ENCODE results near the gene HSPA14. TPM values are rescaled to one million over a fixed set of nuclear protein-coding genes. Genes with fewer than 3 reads are reported as not detected.

HSPA14 gene
- total RNA-seq, 1 donor from 2014 or later = 9.9 TPM

DNA sequence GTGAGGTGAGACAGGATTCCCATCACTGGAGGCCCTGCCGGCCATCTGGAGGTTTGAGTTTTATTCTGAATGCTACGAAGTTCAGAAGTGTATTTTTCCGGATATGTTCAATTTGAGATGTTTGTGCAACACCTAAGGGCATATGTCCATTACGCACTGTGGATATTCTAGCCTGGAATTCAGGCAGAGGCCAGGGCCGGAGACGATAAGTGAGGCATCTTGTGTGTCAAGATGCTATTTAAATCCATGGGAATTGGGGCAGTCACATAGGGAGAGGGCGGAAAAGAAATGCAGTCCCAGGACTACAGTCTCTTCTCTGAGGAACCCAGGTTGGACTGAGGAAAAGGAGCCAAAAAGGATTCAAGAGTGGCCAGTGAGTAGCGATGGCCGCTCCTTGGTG, 38.7 kb downstream of the HSPA14 start:
- Mint-ChIP-seq H3K27me3 (ENCODE audit: unreplicated experiment) (no peaks in the 10 kb centered on the region), H3K4me1 (ENCODE audit: unreplicated experiment) (peaks cover 25% of the 10 kb centered on the region), H3K27ac (ENCODE audit: unreplicated experiment) (peak overlapping the region; percentile 96), H3K36me3 (ENCODE audit: unreplicated experiment) (no peaks in the 10 kb centered on the region), H3K4me3 (ENCODE audit: unreplicated experiment) (peak overlapping the region; percentile 95), H3K9me3 (ENCODE audit: unreplicated experiment) (no peaks in the 10 kb centered on the region)
- TF ChIP-seq, protein P1, sequence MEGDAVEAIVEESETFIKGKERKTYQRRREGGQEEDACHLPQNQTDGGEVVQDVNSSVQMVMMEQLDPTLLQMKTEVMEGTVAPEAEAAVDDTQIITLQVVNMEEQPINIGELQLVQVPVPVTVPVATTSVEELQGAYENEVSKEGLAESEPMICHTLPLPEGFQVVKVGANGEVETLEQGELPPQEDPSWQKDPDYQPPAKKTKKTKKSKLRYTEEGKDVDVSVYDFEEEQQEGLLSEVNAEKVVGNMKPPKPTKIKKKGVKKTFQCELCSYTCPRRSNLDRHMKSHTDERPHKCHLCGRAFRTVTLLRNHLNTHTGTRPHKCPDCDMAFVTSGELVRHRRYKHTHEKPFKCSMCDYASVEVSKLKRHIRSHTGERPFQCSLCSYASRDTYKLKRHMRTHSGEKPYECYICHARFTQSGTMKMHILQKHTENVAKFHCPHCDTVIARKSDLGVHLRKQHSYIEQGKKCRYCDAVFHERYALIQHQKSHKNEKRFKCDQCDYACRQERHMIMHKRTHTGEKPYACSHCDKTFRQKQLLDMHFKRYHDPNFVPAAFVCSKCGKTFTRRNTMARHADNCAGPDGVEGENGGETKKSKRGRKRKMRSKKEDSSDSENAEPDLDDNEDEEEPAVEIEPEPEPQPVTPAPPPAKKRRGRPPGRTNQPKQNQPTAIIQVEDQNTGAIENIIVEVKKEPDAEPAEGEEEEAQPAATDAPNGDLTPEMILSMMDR (IDR thresholded peaks at IDR 0.05) = no peak
- no peak for DNase-seq (ENCODE audit: extremely low spot score, unreplicated experiment)

DNA sequence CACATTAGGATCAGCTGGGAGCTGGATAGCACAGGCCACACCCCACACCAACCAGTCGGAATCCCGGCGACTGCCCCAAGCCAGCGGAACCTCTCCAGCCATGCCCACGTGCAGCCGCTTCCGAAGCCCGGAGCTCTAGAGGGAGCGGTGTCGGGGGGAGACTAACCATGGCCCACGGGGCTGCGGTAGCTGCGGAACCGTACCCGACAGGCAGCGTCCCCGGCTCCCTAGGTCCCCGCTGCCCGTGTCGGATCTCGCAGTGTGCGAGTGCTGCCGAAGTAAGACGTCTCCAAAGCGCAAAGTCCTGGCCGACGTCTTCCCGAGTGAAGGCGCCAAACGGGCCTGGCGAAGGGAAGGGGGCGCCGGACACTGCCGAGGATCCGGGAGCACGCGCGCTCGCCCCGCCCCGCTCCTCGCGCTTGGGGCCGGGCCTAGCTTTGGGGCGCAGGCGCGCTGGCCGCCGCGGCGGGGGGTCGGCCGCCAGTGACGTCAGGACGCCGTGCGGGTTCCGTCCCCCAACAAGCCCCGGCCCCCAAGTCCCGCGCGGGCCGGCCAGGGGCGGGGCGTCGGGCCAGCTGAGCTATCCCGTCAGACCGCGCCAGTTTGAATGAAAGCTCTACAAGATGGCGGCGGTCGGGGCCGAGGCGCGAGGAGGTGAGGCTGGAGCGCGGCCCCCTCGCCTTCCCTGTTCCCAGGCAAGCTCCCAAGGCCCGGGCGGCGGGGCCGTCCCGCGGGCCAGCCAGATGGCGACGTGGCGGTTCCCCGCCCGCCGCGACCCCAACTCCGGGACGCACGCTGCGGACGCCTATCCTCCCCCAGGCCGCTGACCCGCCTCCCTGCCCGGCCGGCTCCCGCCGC, 40.4 kb downstream of the HSPA14 start, which contains the start of gene SUV39H2:
Gene SUV39H2 (plus strand): TSS at position 601 of the 858 bp plus-strand sequence. CDS start 23 bp downstream, at position 624.
- H3K4me3 Mint-ChIP-seq (ENCODE audit: unreplicated experiment) = peak within 1 kb of the TSS; percentile 95
- no peaks in the 10 kb centered on the region for H3K9me3 Mint-ChIP-seq (ENCODE audit: unreplicated experiment)
- peak within 1 kb of the TSS; percentile 96 for H3K27ac Mint-ChIP-seq (ENCODE audit: unreplicated experiment)
- no peaks in the 10 kb centered on the region for H3K36me3 Mint-ChIP-seq (ENCODE audit: unreplicated experiment)
- DNase-seq (ENCODE audit: extremely low spot score, unreplicated experiment) = peak; percentile 99
- H3K4me1 Mint-ChIP-seq (ENCODE audit: unreplicated experiment) = peaks cover 25% of the 10 kb centered on the region
- no peaks in the 10 kb centered on the region for H3K27me3 Mint-ChIP-seq (ENCODE audit: unreplicated experiment)
- TF ChIP-seq, protein P1 (IDR thresholded peaks at IDR 0.05) = peak; percentile 13

DNA sequence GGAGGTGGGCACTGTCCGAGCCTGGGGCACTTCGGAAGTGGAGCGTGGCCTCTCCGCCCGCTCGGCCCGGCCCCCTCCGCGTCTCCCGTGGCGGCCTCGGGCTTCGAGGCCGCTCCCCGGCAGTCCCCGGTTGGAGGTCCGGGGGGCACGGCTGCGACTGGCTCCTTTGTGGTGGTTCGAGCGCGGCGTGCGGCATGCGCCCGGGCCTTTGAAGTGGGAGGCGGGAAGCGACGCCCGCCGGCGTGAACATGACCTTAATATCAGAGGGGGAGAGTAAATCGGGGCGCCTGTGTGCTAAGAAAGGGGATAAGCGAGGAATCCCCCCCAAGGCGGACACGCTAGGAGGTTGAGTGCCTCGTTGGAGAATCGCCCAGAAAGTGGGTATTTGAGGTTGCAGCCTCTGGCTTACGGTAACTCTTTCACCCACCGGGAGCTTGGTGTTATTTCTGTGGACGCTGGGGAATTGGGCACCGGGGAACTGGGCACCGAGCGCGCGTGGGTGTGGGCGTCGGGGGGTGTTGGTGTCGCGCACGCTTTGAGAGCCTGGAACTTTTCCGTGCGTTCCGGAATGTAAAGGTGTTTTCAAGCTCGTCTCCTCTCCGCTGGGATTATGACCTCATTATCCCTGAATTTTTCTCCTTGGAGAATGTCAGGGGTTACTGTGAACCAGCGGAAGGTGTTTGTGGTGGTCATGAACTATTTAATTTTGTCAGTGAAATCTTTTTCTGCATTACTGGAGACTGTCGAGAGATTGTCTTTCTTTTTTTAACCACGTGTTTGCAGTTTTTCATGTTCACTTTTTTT, 41.2 kb downstream of the HSPA14 start:
- peaks cover 25% of the 10 kb centered on the region for H3K4me1 Mint-ChIP-seq (ENCODE audit: unreplicated experiment)
- peak overlapping the region; percentile 89 for H3K4me3 Mint-ChIP-seq (ENCODE audit: unreplicated experiment)
- H3K27me3 Mint-ChIP-seq (ENCODE audit: unreplicated experiment) = no peaks in the 10 kb centered on the region
- no peaks in the 10 kb centered on the region for H3K36me3 Mint-ChIP-seq (ENCODE audit: unreplicated experiment)
- peak overlapping the region; percentile 64 for H3K27ac Mint-ChIP-seq (ENCODE audit: unreplicated experiment)
- peak; percentile 87 for DNase-seq (ENCODE audit: extremely low spot score, unreplicated experiment)
- TF ChIP-seq, protein P1 (IDR thresholded peaks at IDR 0.05) = no peak
- no peaks in the 10 kb centered on the region for H3K9me3 Mint-ChIP-seq (ENCODE audit: unreplicated experiment)

DNA sequence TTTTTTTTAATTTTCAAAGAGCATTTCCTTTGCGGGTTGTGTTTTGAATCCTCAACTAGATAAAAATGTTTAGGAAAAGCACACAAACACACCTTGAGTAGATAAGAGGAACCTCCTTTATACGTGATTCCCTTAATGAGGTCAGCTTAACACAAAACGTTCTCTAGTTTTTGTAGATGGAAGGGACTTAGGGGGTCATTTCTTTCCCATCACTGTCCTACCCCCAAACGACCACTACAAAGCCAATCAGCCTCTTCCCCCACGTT, 41.8 kb downstream of the HSPA14 start:
- Mint-ChIP-seq H3K4me3 (ENCODE audit: unreplicated experiment) (peak overlapping the region; percentile 89), H3K9me3 (ENCODE audit: unreplicated experiment) (no peaks in the 10 kb centered on the region), H3K27me3 (ENCODE audit: unreplicated experiment) (no peaks in the 10 kb centered on the region), H3K36me3 (ENCODE audit: unreplicated experiment) (no peaks in the 10 kb centered on the region), H3K27ac (ENCODE audit: unreplicated experiment) (peak overlapping the region; percentile 64), H3K4me1 (ENCODE audit: unreplicated experiment) (peaks cover 25% of the 10 kb centered on the region)
- TF ChIP-seq, protein P1 (IDR thresholded peaks at IDR 0.05) = no peak
- no peak for DNase-seq (ENCODE audit: extremely low spot score, unreplicated experiment)

DNA sequence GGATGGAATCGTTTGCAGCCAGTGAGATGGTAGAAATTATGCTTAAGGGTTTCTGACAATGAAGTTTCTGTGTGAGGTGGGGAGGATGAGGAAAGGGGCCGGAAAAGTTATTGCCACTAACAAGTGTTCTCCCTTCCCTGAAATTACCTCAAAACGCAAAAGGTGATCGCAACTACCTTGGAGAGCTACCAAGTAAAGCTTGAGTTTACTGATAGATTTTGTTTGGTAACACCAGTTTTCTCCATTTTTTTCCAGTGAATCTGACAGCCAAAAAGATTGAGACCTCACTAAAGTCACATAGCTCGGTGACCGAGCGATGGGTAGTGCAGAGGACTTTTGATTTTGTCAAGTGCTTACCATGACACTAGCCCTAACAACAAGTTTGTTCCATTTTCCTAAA, 42.1 kb downstream of the HSPA14 start:
- Mint-ChIP-seq H3K4me3 (ENCODE audit: unreplicated experiment) (peak overlapping the region; percentile 89), H3K27ac (ENCODE audit: unreplicated experiment) (peak overlapping the region; percentile 64), H3K36me3 (ENCODE audit: unreplicated experiment) (no peaks in the 10 kb centered on the region), H3K4me1 (ENCODE audit: unreplicated experiment) (peaks cover 25% of the 10 kb centered on the region), H3K27me3 (ENCODE audit: unreplicated experiment) (no peaks in the 10 kb centered on the region), H3K9me3 (ENCODE audit: unreplicated experiment) (no peaks in the 10 kb centered on the region)
- TF ChIP-seq, protein P1 (IDR thresholded peaks at IDR 0.05) = no peak
- DNase-seq (ENCODE audit: extremely low spot score, unreplicated experiment) = no peak

All from osteocyte (in vitro differentiated cells).